Stomach (tissue), 9 donors: Measurements from ENCODE around the gene NYAP2. TPM values are rescaled to one million over a fixed set of nuclear protein-coding genes. Genes with fewer than 3 reads are reported as not detected.

ENCODE experiments used
- DNase-seq, 2 donors: peaks; one replicate each; pipeline versions ENCODE4 v3.0.0 to v3.0.0-alpha.2; 2013 to 2019
- H3K27ac ChIP-seq, 5 donors: fragments of 200-600 bp in 4 of 5; sonication (generic) in 4 of 5; one replicate each; pipeline ENCODE4 v1.5.1; 2013 to 2019; ENCODE audit warnings: mild to moderate bottlenecking in 1 of 5, moderate library complexity in 1 of 5
- H3K27me3 ChIP-seq, 3 donors: fragments of 200-600 bp; sonication (generic); one replicate each; pipeline ENCODE4 v1.5.1; 2017 to 2019; ENCODE audit warnings: mixed run types in 1 of 3
- H3K36me3 ChIP-seq, 4 donors: fragments of 200-600 bp; sonication (generic); 1 replicate in 3 of 4; 2 replicates in 1 of 4; pipeline ENCODE4 v1.5.1; 2016 to 2019
- H3K4me1 ChIP-seq, 4 donors: fragments of 200-600 bp; sonication (generic); one replicate each; pipeline ENCODE4 v1.5.1; 2016 to 2019
- H3K4me3 ChIP-seq, 4 donors: fragments of 200-600 bp; sonication (generic) in 3 of 4; one replicate each; pipeline ENCODE4 v1.5.1; 2016 to 2019; ENCODE audit warnings: mild to moderate bottlenecking in 1 of 4
- H3K9me3 ChIP-seq, 4 donors: fragments of 200-600 bp; sonication (generic); one replicate each; pipeline ENCODE4 v1.5.1; 2016 to 2019
- EP300 ChIP-seq: sonication (generic); formaldehyde crosslinking; IDR thresholded peaks from one replicate; pipeline ENCODE4 v1.6.1; 2017; ENCODE audit warnings: antibody characterized with exemption
- POLR2A ChIP-seq, 4 donors: fragments of 450-650 bp; IDR thresholded peaks; one replicate each; pipeline ENCODE4 v1.6.1; 2016; ENCODE audit warnings: antibody characterized with exemption in 4 of 4, control low read depth in 2 of 4, mild to moderate bottlenecking in 1 of 4, moderate library complexity in 1 of 4
- POLR2AphosphoS5 ChIP-seq, 3 donors: sonication (generic); formaldehyde crosslinking; IDR thresholded peaks; one replicate each; pipeline ENCODE4 v1.6.1; 2016; ENCODE audit warnings: antibody characterized with exemption in 3 of 3
- WGBS, 5 donors: extraction: QIAGEN DNeasy Blood & Tissue Kit in 3 of 5; methylation state at CpG; one replicate each; pipeline versions ENCODE4 v1.1.5 to v1.1.7; 2013 to 2018; 5-methylcytosine and 5-hydroxymethylcytosine counted together
- intact Hi-C: fragments of 100-400 bp; cut with DNase I; formaldehyde crosslinking; loops from one replicate; pipeline ENCODE4 v1.15.1; 2023; ENCODE audit warnings: low total_unique reads
- polyA plus RNA-seq, 3 donors: library from polyadenylated mRNA; stranded (reverse); fragments of 200-250 nt; gene quantifications; one replicate each; pipeline ENCODE4 v1.2.3, GENCODE V29; 2013
- total RNA-seq, 5 donors: library from RNA; depleted of rRNA; stranded (reverse); fragments of >200 nt; gene quantifications; one replicate each; pipeline versions ENCODE4 v1.1.0 to v1.2.3, GENCODE V29; 2014 to 2016
- TF ChIP-seq, protein P1 (sequence below), 7 experiments: fragments of 450-650 bp in 4 of 7; fragments of 200-600 bp in 3 of 7; sonication (generic) in 3 of 7; IDR thresholded peaks; one replicate each; pipeline ENCODE4 v1.5.1; 2016 to 2019; ENCODE audit warnings: antibody characterized with exemption in 7 of 7, control low read depth in 2 of 7, mild to moderate bottlenecking in 1 of 7
- donor health status: healthy with polysubstance abuse.
- donor health status: Bipolar disorder and iron deficiency.
- donor health status: healthy.

Gene NYAP2
- total and polyA plus RNA-seq, 8 donors: under 0.01 to 0.18 (median 0.03) TPM; not detected in 5

DNA sequence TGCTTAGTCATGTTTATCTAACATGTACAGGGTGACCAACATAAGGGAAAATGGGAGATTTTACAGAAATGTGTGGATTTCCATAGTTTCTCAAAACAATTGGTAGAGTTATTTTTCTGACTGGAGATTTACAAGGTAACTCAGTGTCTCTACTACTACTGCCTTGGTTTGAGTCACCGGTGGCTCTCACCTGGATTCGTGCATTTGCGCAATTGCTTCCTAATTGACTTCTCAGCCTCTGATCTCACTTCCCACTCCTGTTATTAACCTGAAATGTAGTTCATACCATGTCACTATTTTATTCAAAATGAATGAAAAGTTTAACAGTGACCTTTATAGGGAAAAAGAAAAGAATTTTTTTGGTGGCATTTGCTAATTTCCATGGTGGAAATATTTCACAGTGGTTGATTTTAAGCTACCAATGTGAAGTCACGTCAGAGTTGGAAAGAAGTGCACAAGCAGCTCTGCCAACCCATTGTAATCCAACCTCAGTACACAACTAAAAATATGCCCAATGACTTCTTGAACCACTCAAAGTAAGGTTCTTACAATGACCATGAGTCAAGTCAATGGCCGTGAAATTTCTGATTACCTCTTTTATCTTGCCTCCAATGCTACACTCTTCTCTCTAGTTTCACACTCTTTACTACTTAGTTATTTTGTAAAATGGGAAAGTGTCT, 94.0 kb downstream of the NYAP2 start:
- no peaks in the 10 kb centered on the region for H3K9me3 ChIP-seq
- H3K36me3 ChIP-seq: no peaks in the 10 kb centered on the region
- peaks cover 0 to 5% (median 1%) of the 10 kb centered on the region in 4 donors for H3K4me1 ChIP-seq
- intact Hi-C loops: no loop called here
- no peak overlapping the region for H3K4me3 ChIP-seq
- no peak for TF ChIP-seq POLR2A (IDR thresholded peaks at IDR 0.05)
- no peak overlapping the region for H3K27ac ChIP-seq
- no peaks in the 10 kb centered on the region for H3K27me3 ChIP-seq
- 93 to 98% (median 95%) methylated on average over 5 of the region's 5 CpGs for WGBS, 5 donors
- DNase-seq: no peak

DNA sequence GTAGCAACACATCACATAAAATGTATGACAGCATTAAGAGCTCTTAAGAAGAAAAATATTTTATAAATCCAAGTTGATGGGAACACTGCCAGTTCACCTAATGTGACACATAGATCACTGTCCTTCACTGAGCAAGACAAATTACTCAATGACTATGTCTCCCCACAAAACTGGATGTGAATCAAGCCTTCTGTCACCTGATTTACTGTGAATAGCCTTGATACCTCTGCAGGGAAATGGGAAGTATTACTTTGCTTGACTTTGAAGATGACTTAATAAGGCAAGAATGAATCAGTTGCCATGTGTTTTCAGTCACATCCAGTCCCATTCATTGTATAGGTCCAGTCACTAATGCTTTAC, 94.6 kb downstream of the NYAP2 start:
- Histone ChIP-seq H3K27ac (no peak overlapping the region), H3K36me3 (no peaks in the 10 kb centered on the region), H3K4me3 (no peak overlapping the region), H3K9me3 (no peaks in the 10 kb centered on the region), H3K4me1 (peaks cover 0 to under 1% (median 0%) of the 10 kb centered on the region in 4 donors), H3K27me3 (no peaks in the 10 kb centered on the region)
- TF ChIP-seq, protein P1, sequence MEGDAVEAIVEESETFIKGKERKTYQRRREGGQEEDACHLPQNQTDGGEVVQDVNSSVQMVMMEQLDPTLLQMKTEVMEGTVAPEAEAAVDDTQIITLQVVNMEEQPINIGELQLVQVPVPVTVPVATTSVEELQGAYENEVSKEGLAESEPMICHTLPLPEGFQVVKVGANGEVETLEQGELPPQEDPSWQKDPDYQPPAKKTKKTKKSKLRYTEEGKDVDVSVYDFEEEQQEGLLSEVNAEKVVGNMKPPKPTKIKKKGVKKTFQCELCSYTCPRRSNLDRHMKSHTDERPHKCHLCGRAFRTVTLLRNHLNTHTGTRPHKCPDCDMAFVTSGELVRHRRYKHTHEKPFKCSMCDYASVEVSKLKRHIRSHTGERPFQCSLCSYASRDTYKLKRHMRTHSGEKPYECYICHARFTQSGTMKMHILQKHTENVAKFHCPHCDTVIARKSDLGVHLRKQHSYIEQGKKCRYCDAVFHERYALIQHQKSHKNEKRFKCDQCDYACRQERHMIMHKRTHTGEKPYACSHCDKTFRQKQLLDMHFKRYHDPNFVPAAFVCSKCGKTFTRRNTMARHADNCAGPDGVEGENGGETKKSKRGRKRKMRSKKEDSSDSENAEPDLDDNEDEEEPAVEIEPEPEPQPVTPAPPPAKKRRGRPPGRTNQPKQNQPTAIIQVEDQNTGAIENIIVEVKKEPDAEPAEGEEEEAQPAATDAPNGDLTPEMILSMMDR (IDR thresholded peaks at IDR 0.05): no peak
- TF ChIP-seq POLR2A (IDR thresholded peaks at IDR 0.05) (no peak), EP300 (no peak), POLR2AphosphoS5 (IDR thresholded peaks at IDR 0.05) (no peak)
- no peak for DNase-seq
- intact Hi-C loops: no loop called here

DNA sequence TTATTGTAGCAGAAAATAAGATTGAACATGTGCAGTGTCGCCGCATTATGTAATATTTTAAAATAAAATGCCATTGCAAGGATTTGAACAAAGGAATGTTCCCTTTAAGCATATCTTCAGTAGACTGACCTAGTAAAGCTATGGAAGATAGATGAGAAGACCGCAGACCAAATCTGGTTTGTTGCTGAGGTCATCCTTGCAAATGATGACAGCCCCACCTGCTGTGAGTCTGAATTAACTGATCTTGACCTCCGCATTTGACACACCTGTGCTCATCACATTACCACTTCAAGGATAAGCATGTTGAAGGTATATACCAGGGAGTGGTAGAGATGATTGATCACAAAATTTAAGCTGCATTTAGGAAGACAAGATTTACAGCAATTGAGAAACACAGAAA, 96.2 kb downstream of the NYAP2 start:
- 91 to 95% (median 93%) methylated on average over 4 of the region's 4 CpGs for WGBS, 5 donors
- no peak for DNase-seq
- no peaks in the 10 kb centered on the region for H3K27me3 ChIP-seq
- H3K4me1 ChIP-seq: no peaks in the 10 kb centered on the region
- no peaks in the 10 kb centered on the region for H3K9me3 ChIP-seq
- TF ChIP-seq EP300 (no peak), POLR2A (IDR thresholded peaks at IDR 0.05) (no peak), POLR2AphosphoS5 (IDR thresholded peaks at IDR 0.05) (no peak)
- TF ChIP-seq, protein P1 (IDR thresholded peaks at IDR 0.05): no peak
- no peak overlapping the region for H3K27ac ChIP-seq
- intact Hi-C loops: no loop called here
- no peaks in the 10 kb centered on the region for H3K36me3 ChIP-seq
- H3K4me3 ChIP-seq: no peak overlapping the region

DNA sequence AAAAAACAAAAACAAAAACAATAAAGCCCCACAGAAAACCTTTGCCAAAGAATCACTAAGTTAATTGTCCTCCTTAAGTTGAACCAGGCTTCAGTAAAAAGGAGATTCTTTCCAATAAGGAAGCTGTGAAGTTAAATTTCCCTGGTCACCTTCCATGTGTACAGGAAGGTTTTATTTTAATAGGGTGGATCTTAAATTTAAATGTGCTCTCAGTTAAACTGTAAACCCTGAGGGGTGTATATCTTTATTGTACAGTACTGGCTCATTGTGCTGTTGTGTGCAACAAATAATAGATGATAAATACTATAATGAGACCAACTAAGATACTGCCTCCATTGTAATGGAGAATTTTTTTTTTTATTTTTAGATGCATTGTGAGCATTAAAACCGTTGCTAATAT, 97.1 kb downstream of the NYAP2 start:
- Histone ChIP-seq H3K27me3 (no peaks in the 10 kb centered on the region), H3K9me3 (no peaks in the 10 kb centered on the region), H3K4me1 (no peaks in the 10 kb centered on the region), H3K4me3 (no peak overlapping the region), H3K36me3 (no peaks in the 10 kb centered on the region), H3K27ac (no peak overlapping the region)
- no peak for DNase-seq
- TF ChIP-seq EP300 (no peak), POLR2A (IDR thresholded peaks at IDR 0.05) (no peak), POLR2AphosphoS5 (IDR thresholded peaks at IDR 0.05) (no peak)
- TF ChIP-seq, protein P1 (IDR thresholded peaks at IDR 0.05): no peak
- intact Hi-C loops: no loop called here
- WGBS, 5 donors: 51 to 68% (median 63%) methylated on average over 1 of the region's 1 CpG

DNA sequence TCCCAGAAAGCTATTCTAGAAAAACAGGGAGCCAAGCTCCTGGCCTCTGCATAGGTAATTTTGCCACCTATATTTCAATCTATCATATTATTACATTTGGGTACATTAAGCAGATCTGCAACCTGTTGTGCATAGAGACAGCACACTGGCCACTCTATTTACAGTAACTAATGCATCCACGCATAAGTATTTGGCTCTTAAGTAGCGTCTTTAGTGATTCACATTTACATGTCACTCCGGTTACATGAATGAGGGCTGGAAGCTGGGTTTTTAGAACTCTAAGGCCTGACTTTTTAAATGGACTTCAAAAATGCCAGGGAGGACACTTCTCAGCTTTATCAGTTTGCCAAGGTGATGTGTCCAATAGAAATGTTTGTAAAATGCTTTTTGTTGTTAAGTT, 97.7 kb downstream of the NYAP2 start:
- intact Hi-C loops: no loop called here
- Histone ChIP-seq H3K4me1 (no peaks in the 10 kb centered on the region), H3K4me3 (no peak overlapping the region), H3K27ac (no peak overlapping the region), H3K27me3 (no peaks in the 10 kb centered on the region), H3K36me3 (no peaks in the 10 kb centered on the region), H3K9me3 (no peaks in the 10 kb centered on the region)
- DNase-seq: no peak
- TF ChIP-seq EP300: no peak
- no peak for TF ChIP-seq POLR2AphosphoS5 (IDR thresholded peaks at IDR 0.05)
- TF ChIP-seq, protein P1 (IDR thresholded peaks at IDR 0.05): no peak
- TF ChIP-seq POLR2A (IDR thresholded peaks at IDR 0.05): no peak
- 80 to 93% (median 86%) methylated on average over 3 of the region's 3 CpGs for WGBS, 5 donors
